GM12801 (cell line): ENCODE results near the gene DHODH.

ENCODE experiments used
- TF ChIP-seq, protein P1 (sequence below): IDR thresholded peaks from one replicate; pipeline ENCODE4 v1.5.1; 2011; ENCODE audit warnings: control low read depth; ENCODE audit not compliant: insufficient read length; ENCODE audit errors: extremely low read depth

Gene DHODH

DNA sequence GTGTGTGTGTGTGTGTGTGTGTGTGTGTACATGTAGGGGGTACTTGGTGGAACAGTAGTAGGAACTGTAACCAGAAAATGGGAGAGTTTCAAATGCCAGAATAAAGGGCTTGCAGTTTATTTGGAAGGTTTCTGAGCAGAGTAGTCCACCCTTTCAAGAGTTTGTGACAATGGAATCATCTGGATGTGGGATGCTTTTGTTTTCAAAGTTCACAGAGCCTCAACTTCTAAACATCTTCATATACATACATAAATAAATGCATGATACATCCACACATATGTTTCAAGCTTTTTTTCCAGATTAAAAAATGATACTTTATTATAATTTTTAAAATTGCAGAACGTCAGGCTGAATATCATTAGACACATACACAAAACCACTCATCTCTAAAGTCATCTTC lies 5.9 kb upstream of the DHODH start:
- TF ChIP-seq, protein P1, sequence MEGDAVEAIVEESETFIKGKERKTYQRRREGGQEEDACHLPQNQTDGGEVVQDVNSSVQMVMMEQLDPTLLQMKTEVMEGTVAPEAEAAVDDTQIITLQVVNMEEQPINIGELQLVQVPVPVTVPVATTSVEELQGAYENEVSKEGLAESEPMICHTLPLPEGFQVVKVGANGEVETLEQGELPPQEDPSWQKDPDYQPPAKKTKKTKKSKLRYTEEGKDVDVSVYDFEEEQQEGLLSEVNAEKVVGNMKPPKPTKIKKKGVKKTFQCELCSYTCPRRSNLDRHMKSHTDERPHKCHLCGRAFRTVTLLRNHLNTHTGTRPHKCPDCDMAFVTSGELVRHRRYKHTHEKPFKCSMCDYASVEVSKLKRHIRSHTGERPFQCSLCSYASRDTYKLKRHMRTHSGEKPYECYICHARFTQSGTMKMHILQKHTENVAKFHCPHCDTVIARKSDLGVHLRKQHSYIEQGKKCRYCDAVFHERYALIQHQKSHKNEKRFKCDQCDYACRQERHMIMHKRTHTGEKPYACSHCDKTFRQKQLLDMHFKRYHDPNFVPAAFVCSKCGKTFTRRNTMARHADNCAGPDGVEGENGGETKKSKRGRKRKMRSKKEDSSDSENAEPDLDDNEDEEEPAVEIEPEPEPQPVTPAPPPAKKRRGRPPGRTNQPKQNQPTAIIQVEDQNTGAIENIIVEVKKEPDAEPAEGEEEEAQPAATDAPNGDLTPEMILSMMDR: no peak

DNA sequence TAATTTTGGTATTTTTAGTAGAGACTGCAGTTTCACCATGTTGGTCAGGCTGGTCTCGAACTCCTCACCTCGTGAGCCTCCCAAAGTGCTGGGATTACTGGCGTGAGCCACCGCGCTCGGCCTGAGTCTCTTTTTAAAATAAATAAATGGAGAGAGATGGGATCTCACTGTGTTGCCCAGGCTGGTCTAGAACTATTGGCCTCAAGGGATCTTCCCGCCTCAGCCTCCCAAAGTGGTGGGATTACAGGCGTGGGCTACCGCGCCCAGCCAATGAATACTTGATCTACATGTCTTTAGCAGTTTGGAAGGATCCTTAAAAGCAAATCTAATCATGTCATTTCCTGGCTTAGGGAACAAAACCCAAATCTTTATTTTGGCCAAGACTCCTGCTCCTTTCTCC lies 1.2 kb downstream of the DHODH start:
- TF ChIP-seq, protein P1: no peak

GRCh38 chr16:72012607-72013006 lies 4.1 kb downstream of the DHODH start:
- TF ChIP-seq, protein P1: no peak

DNA sequence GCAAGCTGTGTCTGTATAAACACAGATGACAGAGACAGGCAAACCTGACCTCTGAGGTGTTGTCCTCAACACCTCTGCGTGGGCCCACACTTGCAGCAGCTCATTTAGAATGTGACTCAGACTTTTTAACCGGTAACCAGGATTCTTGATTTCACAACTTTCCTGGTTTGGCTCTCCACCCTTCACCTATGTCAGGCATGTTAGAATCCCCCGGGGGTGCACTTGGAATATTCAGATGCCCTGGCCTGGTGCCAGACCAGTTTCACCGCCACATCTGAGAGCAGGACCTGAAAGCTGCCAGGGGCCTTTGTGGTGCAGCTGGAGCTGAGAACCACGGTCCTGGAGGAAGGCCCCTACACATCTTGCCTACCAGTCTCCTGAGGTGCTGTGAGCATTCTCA lies 4.8 kb downstream of the DHODH start:
- TF ChIP-seq, protein P1: no peak

DNA sequence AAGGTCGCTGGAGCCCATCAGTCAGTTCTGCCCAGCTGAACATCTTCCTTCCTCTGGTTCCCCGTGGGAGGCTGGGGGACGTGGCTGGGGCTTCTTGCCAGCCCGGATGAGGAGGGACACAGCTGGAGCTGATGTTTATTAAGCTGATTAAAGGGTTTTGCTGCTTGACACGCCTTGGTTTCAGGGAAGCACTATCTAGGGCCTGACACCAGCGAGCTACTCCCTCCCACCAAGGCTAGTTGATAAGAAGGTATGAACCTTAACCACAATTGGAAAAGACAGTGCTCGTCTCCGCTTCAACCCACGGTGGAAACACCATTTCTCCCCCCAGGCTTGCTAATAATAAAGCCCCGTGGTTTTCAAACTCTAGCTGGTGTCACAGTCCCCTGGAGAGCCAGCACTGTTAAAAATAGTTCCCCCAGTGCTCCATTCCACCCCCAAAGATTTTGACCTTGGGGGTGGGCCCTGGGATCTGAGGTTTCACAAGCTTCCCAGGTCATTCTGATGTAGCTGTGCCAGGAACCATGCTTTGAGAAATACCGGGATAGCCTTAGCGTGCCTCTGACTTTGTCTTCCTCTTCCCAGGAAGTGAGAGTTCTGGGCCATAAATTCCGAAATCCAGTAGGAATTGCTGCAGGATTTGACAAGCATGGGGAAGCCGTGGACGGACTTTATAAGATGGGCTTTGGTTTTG lies 5.5 kb downstream of the DHODH start:
- TF ChIP-seq, protein P1: no peak

GRCh38 chr16:72014675-72015074 lies 6.1 kb downstream of the DHODH start:
- TF ChIP-seq, protein P1: no peak

DNA sequence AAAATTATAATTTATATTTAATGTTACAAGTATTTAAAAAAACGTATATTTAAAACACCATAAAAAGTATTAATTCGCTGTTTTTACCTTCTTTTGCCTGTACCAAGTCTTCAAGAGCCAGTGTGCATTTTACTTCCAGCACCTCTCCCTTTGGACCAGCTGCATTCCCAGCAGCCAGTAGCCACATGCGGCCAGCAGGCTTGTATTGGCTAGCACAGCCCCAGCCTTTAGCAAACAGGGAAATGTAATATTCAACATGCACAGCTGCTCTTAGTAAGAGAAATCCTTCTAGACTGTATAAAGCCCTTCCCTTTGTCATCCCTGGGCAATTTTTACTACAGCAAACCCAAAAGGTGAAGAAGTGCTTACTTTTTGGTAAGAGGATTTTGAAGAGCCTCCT lies 6.6 kb downstream of the DHODH start:
- TF ChIP-seq, protein P1: no peak
